Gastrocnemius medialis (tissue), 4 donors: ENCODE results near the gene MTIF3. TPM values are rescaled to one million over a fixed set of nuclear protein-coding genes. Genes with fewer than 3 reads are reported as not detected.

ENCODE experiments used
- ATAC-seq, 2 donors: fragments of 150-250 bp; one replicate each; pipeline ENCODE4 v1.9.1; 2016
- DNase-seq, 2 donors: peaks; one replicate each; pipeline ENCODE4 v3.0.0-alpha.2; 2019
- H3K27ac ChIP-seq, 4 donors: fragments of 200-600 bp; sonication (generic); 1 replicate in 1 of 4; 2 replicates in 3 of 4; pipeline ENCODE4 v1.5.1; 2016 to 2018; ENCODE audit warnings: mild to moderate bottlenecking in 2 of 4, moderate library complexity in 1 of 4
- H3K27me3 ChIP-seq, 3 donors: fragments of 200-600 bp; sonication (generic) in 2 of 3; 1 replicate in 1 of 3; 2 replicates in 2 of 3; pipeline versions ENCODE4 v1.5.1 to v1.6.0; 2016 to 2019; ENCODE audit warnings: mild to moderate bottlenecking in 1 of 3, moderate library complexity in 1 of 3
- H3K36me3 ChIP-seq, 2 donors: fragments of 200-600 bp; sonication (generic) in 1 of 2; one replicate each; pipeline ENCODE4 v1.5.1; 2017 to 2018
- H3K4me1 ChIP-seq, 2 donors: fragments of 200-600 bp; sonication (generic) in 1 of 2; one replicate each; pipeline ENCODE4 v1.5.1; 2016 to 2017; ENCODE audit warnings: mild to moderate bottlenecking in 2 of 2
- H3K4me3 ChIP-seq, 4 donors: fragments of 200-600 bp; sonication (generic) in 3 of 4; 1 replicate in 1 of 4; 2 replicates in 3 of 4; pipeline ENCODE4 v1.5.1; 2016 to 2019; ENCODE audit warnings: mild to moderate bottlenecking in 2 of 4
- H3K9me3 ChIP-seq, 3 donors: fragments of 200-600 bp; sonication (generic) in 2 of 3; 1 replicate in 1 of 3; 2 replicates in 2 of 3; pipeline ENCODE4 v1.5.1; 2016 to 2019
- POLR2A ChIP-seq, 2 donors: fragments of 450-650 bp; IDR thresholded peaks; one replicate each; pipeline ENCODE4 v1.6.1; 2017; ENCODE audit warnings: antibody characterized with exemption in 2 of 2, mild to moderate bottlenecking in 2 of 2, moderate library complexity in 2 of 2
- in situ Hi-C, 4 donors: fragments of 200-750 bp; cut with MboI; loops; one replicate each; pipeline versions ENCODE4 v1.15.0 to v1.8.0; 2017; ENCODE audit warnings: low sequenced_read_pairs in 4 of 4
- intact Hi-C: fragments of 100-400 bp; cut with DNase I; formaldehyde crosslinking; loops from one replicate; pipeline ENCODE4 v1.15.1; 2023; ENCODE audit warnings: low total_unique reads
- total RNA-seq, 4 donors: library from RNA; depleted of rRNA; stranded (reverse); fragments of >200 nt; gene quantifications; one replicate each; pipeline versions ENCODE4 v1.1.0 to v1.2.3, GENCODE V29; 2016
- TF ChIP-seq, protein P1 (sequence below), 5 experiments: fragments of 450-650 bp in 3 of 5; fragments of 200-600 bp in 2 of 5; sonication (generic) in 2 of 5; IDR thresholded peaks in 4 of 5; conservative IDR thresholded peaks in 1 of 5; 1 replicate in 4 of 5; 2 replicates in 1 of 5; pipeline ENCODE4 v1.5.1; 2016 to 2019; ENCODE audit warnings: antibody characterized with exemption in 5 of 5, mild to moderate bottlenecking in 3 of 5, moderate library complexity in 3 of 5

Gene MTIF3
- total RNA-seq, 4 donors from 2014 or later: 73.9 to 113 (median 89.1) TPM

DNA sequence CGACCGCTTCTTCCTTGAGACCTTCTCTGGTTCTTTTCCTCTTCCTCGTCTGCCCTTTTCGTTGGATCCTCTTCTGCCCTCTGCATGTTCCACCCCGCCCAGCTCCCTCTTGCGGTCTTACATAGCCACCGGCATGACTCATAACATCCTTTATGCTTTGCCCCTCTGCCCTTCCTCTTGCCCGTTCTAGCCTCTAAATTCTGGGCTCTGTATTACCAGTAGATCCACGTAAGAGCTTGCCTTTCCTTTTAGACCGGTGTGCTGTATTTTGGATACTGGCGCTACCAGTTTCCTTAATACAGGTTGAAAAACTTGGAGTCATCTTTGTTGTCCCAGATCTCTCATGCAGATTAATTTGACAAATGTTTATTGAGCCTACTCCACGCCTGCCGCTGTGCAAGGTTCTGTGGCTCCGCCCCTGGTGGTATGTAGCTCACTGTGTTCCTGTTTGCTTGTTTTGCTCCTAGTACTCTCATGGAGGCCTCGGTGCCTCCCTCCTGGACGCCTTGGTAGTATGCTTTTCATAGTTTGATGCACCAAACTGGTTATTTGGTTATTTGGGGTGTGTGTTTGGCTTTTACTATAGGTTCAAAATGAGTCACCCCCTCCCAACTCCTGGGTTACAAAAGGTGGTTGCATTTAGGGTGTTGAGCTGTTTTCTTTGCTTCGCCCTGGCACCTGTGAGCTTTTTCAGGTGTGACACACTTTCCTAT, 24.3 kb downstream of the MTIF3 start:
- DNase-seq (peak; percentile 80 to 87), ATAC-seq (peak; percentile 81 to 84)
- Histone ChIP-seq H3K27me3 (no peaks in the 10 kb centered on the region), H3K4me1 (peaks cover 30 to 36% of the 10 kb centered on the region in 2 donors), H3K36me3 (peaks cover 0 to 38% of the 10 kb centered on the region in 2 donors), H3K27ac (peak overlapping the region; percentile 92 to 97 (median 96)), H3K9me3 (no peaks in the 10 kb centered on the region), H3K4me3 (peak overlapping the region; percentile 67 to 86 (median 77))
- TF ChIP-seq, protein P1, sequence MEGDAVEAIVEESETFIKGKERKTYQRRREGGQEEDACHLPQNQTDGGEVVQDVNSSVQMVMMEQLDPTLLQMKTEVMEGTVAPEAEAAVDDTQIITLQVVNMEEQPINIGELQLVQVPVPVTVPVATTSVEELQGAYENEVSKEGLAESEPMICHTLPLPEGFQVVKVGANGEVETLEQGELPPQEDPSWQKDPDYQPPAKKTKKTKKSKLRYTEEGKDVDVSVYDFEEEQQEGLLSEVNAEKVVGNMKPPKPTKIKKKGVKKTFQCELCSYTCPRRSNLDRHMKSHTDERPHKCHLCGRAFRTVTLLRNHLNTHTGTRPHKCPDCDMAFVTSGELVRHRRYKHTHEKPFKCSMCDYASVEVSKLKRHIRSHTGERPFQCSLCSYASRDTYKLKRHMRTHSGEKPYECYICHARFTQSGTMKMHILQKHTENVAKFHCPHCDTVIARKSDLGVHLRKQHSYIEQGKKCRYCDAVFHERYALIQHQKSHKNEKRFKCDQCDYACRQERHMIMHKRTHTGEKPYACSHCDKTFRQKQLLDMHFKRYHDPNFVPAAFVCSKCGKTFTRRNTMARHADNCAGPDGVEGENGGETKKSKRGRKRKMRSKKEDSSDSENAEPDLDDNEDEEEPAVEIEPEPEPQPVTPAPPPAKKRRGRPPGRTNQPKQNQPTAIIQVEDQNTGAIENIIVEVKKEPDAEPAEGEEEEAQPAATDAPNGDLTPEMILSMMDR (IDR thresholded peaks at IDR 0.05 in 4 of 5, conservative IDR thresholded peaks at IDR 0.05 in 1 of 5): peak; percentile 41 to 67 (median 56)
- no peak for TF ChIP-seq POLR2A (IDR thresholded peaks at IDR 0.05)
- in situ Hi-C loops: loop anchor here in 3 of 4 donors (25.0 kb wide), 3 partner anchors 164 to 711 kb away; partner anchors contain the start of genes RASL11A (in 2 of the 3), RPL21 (in 2 of the 3), LNX2 (in 1 of the 3) and PAN3 (in 1 of the 3)
- intact Hi-C loops: loop anchor here (1.0 to 10.0 kb wide), 6 partner anchors 20 to 709 kb away; partner anchors contain the start of genes LNX2, PAN3, POLR1D and RPL21

DNA sequence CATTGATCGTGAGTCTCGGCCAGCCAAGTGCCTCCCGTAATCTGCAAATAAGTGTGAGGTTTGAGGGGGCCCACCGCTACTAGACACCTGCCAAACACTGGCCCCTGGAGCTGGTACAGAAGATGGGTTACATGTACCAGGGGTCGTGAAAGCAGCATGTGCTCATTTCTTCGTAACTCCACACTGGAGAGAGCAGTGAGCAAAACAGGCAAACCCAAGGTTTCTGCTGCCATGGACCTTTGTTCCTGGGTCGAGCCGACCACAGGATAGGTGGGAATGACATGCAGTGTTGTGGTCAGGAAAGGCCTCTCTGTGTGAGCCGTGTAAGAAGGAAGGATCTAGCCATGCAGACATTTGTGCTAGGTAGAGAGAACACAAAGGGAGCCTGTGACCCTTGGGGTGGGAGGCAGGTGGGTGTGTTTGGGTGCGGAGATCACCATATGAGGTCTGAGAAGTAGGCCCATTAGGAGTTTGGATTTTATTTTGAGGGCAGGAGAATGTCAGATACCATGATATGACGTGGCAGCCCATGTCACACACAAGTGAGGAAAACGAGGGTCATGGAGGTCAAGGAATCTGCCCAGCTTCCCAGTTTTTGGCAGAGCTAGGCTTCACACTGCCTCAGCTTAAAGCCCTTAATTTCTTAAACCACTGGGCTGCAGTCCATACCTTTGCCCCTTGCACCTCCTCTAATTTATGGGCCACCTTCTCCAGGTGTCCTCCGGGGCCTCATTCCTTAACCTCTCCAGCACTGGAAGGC, 25.0 kb downstream of the MTIF3 start:
- intact Hi-C loops: loop anchor here (1.0 to 10.0 kb wide), 4 partner anchors 19 to 709 kb away; partner anchors contain the start of genes LNX2, PAN3, POLR1D and RPL21
- peak overlapping the region; percentile 92 to 97 (median 96) for H3K27ac ChIP-seq
- in situ Hi-C loops: loop anchor here in 3 of 4 donors (25.0 kb wide), 3 partner anchors 163 to 712 kb away; partner anchors contain the start of genes RASL11A (in 2 of the 3), RPL21 (in 2 of the 3), LNX2 (in 1 of the 3) and PAN3 (in 1 of the 3)
- H3K9me3 ChIP-seq: no peaks in the 10 kb centered on the region
- ATAC-seq (peak; percentile 1 to 6), DNase-seq (no peak)
- H3K27me3 ChIP-seq: no peaks in the 10 kb centered on the region
- peak overlapping the region; percentile 67 to 86 (median 77) for H3K4me3 ChIP-seq
- TF ChIP-seq, protein P1 (IDR thresholded peaks at IDR 0.05 in 4 of 5, conservative IDR thresholded peaks at IDR 0.05 in 1 of 5): no peak
- no peak for TF ChIP-seq POLR2A (IDR thresholded peaks at IDR 0.05)
- peaks cover 0 to 31% of the 10 kb centered on the region in 2 donors for H3K36me3 ChIP-seq
- H3K4me1 ChIP-seq: peaks cover 30 to 36% of the 10 kb centered on the region in 2 donors

DNA sequence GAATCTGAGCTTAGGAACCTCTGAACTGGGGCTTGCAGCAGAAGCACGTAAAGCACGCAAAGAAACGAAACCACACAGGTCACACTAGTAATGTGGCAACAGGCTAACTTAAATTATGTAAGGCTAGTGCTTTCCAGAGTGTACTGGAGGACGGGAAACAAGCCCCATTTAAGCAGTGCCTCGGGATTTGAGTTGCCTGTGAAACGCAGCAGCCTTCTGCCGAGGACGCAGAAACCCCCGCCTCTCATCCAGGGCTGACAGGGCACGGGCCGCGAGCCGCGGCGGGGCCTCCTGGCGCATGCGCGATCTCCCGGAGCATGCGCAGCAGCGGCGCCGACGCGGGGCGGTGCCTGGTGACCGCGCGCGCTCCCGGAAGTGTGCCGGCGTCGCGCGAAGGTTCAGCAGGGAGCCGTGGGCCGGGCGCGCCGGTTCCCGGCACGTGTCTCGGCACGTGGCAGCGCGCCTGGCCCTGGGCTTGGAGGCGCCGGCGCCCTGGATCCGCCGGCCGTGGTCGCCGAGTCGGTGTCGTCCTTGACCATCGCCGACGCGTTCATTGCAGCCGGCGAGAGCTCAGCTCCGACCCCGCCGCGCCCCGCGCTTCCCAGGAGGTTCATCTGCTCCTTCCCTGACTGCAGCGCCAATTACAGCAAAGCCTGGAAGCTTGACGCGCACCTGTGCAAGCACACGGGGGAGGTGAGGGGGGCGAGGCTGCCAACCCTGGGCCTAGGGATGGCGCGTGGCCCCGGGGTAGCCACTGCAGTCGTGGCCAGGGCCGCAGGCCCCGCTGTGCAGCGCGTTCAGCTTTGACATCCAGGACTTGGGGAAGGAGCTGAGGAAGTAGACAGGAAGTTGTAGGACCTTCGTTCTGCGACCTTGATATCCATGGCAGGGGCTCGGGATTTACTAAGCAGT, 25.9 kb downstream of the MTIF3 start, which contains the start of gene GTF3A:
TSS of gene GTF3A (plus strand) at position 374 of the 912 bp plus-strand sequence.
- peaks cover 0 to 22% of the 10 kb centered on the region in 2 donors for H3K36me3 ChIP-seq
- peak within 1 kb of the TSS; percentile 67 to 86 (median 77) for H3K4me3 ChIP-seq
- DNase-seq: peak; percentile 71 to 82
- intact Hi-C loops (loop anchor here (1.0 to 10.0 kb wide), 6 partner anchors 9 to 710 kb away; partner anchors contain the start of genes LNX2, MTIF3, PAN3 and POLR1D), in situ Hi-C loops (loop anchor here (25.0 kb wide), 3 partner anchors 162 to 713 kb away; partner anchors contain the start of genes LNX2 (in 3 of the 4), POLR1D (in 3 of the 4), RASL11A (in 2 of the 4) and RPL21 (in 2 of the 4))
- no peaks in the 10 kb centered on the region for H3K9me3 ChIP-seq
- TF ChIP-seq POLR2A (IDR thresholded peaks at IDR 0.05): peak; percentile 87 to 88
- TF ChIP-seq, protein P1 (IDR thresholded peaks at IDR 0.05 in 4 of 5, conservative IDR thresholded peaks at IDR 0.05 in 1 of 5): peak in 1 of 5 experiments; percentile 22
- H3K4me1 ChIP-seq: peaks cover 30 to 36% of the 10 kb centered on the region in 2 donors
- H3K27ac ChIP-seq: peak within 1 kb of the TSS; percentile 92 to 97 (median 96)
- H3K27me3 ChIP-seq: no peaks in the 10 kb centered on the region
- peak; percentile 72 to 77 for ATAC-seq
